ENCODE results near the gene TULP4. TPM values are rescaled to one million over a fixed set of nuclear protein-coding genes. Genes with fewer than 3 reads are reported as not detected.

The TULP4 gene
- polyA plus RNA-seq, 1 donor (not counting 4 experiments of a cell fraction or from before 2014, with no cell fraction given) = 13.1 TPM

DNA sequence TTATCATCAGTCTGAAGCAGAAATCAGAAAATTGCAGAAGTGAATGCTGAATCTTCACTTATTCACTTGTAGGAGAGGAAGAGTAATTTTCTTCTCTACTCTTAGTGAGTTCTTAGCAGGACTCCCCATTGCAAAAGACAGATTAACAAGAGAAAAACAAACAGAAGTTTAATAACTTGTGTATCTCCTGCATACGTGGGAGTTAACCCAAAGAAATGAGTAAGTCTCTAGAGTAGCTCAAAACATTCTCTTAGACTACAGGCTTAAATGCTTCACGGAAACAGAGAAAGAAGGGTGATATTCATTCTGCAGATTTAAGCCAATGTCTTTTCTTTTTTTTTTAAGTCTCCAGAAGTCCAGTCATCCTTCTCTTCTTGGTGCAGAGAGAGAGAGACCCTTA is 149.7 kb downstream of the TULP4 start:
- no peak overlapping the region for H3K9ac ChIP-seq (ENCODE audit: control insufficient read depth, extremely low read depth, insufficient read depth, low read length)
- no peaks in the 10 kb centered on the region for H3K9me3 ChIP-seq (ENCODE audit: control insufficient read depth, low read depth, low read length)
- H3K4me3 ChIP-seq (ENCODE audit: control insufficient read depth in 2 of 3, extremely low read depth in 1 of 3, insufficient read depth in 2 of 3, low read depth in 1 of 3, low read length in 3 of 3) = no peak overlapping the region
- FAIRE-seq (no peak), DNase-seq (ENCODE audit: low read depth, low spot score) (no peak)
- H3K27ac ChIP-seq (ENCODE audit: control insufficient read depth, insufficient read depth, low read length) = no peak overlapping the region
- no peaks in the 10 kb centered on the region for H3K79me2 ChIP-seq (ENCODE audit: control insufficient read depth, insufficient read depth, low read length)
- no peak overlapping the region for H2AFZ ChIP-seq (ENCODE audit: control insufficient read depth, low read length)
- H3K36me3 ChIP-seq (ENCODE audit: control insufficient read depth in 2 of 2, extremely low read depth in 1 of 2, insufficient read depth in 2 of 2, low read length in 2 of 2) = peaks cover 12 to 15% of the 10 kb centered on the region in 2 experiments
- H3K4me1 ChIP-seq (ENCODE audit: control insufficient read depth, extremely low read depth, insufficient read depth, low read length) = peaks cover 12% of the 10 kb centered on the region
- TF ChIP-seq EZH2 (IDR thresholded peaks at IDR 0.05; ENCODE audit: low read length) = no peak
- TF ChIP-seq, protein P1, sequence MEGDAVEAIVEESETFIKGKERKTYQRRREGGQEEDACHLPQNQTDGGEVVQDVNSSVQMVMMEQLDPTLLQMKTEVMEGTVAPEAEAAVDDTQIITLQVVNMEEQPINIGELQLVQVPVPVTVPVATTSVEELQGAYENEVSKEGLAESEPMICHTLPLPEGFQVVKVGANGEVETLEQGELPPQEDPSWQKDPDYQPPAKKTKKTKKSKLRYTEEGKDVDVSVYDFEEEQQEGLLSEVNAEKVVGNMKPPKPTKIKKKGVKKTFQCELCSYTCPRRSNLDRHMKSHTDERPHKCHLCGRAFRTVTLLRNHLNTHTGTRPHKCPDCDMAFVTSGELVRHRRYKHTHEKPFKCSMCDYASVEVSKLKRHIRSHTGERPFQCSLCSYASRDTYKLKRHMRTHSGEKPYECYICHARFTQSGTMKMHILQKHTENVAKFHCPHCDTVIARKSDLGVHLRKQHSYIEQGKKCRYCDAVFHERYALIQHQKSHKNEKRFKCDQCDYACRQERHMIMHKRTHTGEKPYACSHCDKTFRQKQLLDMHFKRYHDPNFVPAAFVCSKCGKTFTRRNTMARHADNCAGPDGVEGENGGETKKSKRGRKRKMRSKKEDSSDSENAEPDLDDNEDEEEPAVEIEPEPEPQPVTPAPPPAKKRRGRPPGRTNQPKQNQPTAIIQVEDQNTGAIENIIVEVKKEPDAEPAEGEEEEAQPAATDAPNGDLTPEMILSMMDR (optimal IDR thresholded peaks at IDR 0.05 in 1 of 3, IDR thresholded peaks at IDR 0.05 in 1 of 3, conservative IDR thresholded peaks at IDR 0.05 in 1 of 3; ENCODE audit: extremely low read depth in 1 of 3, insufficient read depth in 2 of 3, low read length in 3 of 3) = no peak
- dilution Hi-C loops (cut with MboI; ENCODE audit: extremely low pct_ligation_motif_present, low sequenced_read_pairs) = no loop called here
- H4K20me1 ChIP-seq (ENCODE audit: control insufficient read depth, extremely low read depth, insufficient read depth, low read length) = no peaks in the 10 kb centered on the region
- H3K4me2 ChIP-seq (ENCODE audit: control insufficient read depth, extremely low read depth, insufficient read depth, low read depth, low read length) = no peak overlapping the region
- H3K9me1 ChIP-seq (ENCODE audit: control insufficient read depth, extremely low read depth, insufficient read depth, low read length) = peaks cover 2% of the 10 kb centered on the region
- no peaks in the 10 kb centered on the region for H3K27me3 ChIP-seq (ENCODE audit: control insufficient read depth, extremely low read depth, insufficient read depth, low read length)

DNA sequence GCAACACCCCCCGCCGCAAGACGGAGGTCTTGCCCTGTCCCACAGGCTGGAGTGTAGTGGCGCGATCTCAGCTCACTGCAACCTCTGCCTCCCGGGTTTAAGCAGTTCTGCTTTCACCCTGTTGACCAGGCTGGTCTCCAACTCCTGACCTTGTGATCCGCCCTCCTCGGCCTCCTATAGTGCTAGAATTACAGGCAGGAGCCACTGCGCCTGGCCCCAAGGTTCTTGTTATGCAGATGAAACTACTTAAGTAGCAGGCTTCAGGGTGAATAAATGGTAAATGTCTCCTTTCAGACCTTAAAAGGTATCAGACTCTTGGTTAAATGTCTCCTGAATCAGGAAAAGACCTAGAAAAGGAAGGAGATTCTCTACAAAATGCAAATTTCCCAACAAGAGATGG is 152.2 kb downstream of the TULP4 start:
- dilution Hi-C loops (cut with MboI; ENCODE audit: extremely low pct_ligation_motif_present, low sequenced_read_pairs) = no loop called here
- Histone ChIP-seq H3K36me3 (ENCODE audit: control insufficient read depth in 2 of 2, extremely low read depth in 1 of 2, insufficient read depth in 2 of 2, low read length in 2 of 2) (peaks cover 12 to 15% of the 10 kb centered on the region in 2 experiments), H3K27ac (ENCODE audit: control insufficient read depth, insufficient read depth, low read length) (no peak overlapping the region), H3K9ac (ENCODE audit: control insufficient read depth, extremely low read depth, insufficient read depth, low read length) (no peak overlapping the region), H2AFZ (ENCODE audit: control insufficient read depth, low read length) (no peak overlapping the region), H3K4me1 (ENCODE audit: control insufficient read depth, extremely low read depth, insufficient read depth, low read length) (peaks cover 6% of the 10 kb centered on the region), H3K4me2 (ENCODE audit: control insufficient read depth, extremely low read depth, insufficient read depth, low read depth, low read length) (no peak overlapping the region), H3K27me3 (ENCODE audit: control insufficient read depth, extremely low read depth, insufficient read depth, low read length) (no peaks in the 10 kb centered on the region), H3K79me2 (ENCODE audit: control insufficient read depth, insufficient read depth, low read length) (no peaks in the 10 kb centered on the region), H3K9me3 (ENCODE audit: control insufficient read depth, low read depth, low read length) (no peaks in the 10 kb centered on the region), H3K9me1 (ENCODE audit: control insufficient read depth, extremely low read depth, insufficient read depth, low read length) (no peaks in the 10 kb centered on the region), H4K20me1 (ENCODE audit: control insufficient read depth, extremely low read depth, insufficient read depth, low read length) (no peaks in the 10 kb centered on the region), H3K4me3 (ENCODE audit: control insufficient read depth in 2 of 3, extremely low read depth in 1 of 3, insufficient read depth in 2 of 3, low read depth in 1 of 3, low read length in 3 of 3) (no peak overlapping the region)
- TF ChIP-seq, protein P1 (optimal IDR thresholded peaks at IDR 0.05 in 1 of 3, IDR thresholded peaks at IDR 0.05 in 1 of 3, conservative IDR thresholded peaks at IDR 0.05 in 1 of 3; ENCODE audit: extremely low read depth in 1 of 3, insufficient read depth in 2 of 3, low read length in 3 of 3) = no peak
- TF ChIP-seq EZH2 (IDR thresholded peaks at IDR 0.05; ENCODE audit: low read length) = no peak
- DNase-seq (ENCODE audit: low read depth, low spot score) (no peak), FAIRE-seq (no peak)

Measured in keratinocyte (primary cell).